Hepatocyte (in vitro differentiated cells): Measurements from ENCODE around the gene PACRG. TPM values are rescaled to one million over a fixed set of nuclear protein-coding genes. Genes with fewer than 3 reads are reported as not detected.

Experiments
- DNase-seq: peaks from one replicate; pipeline ENCODE4 v3.0.0-alpha.2; 2016; ENCODE audit warnings: low spot score
- H2AFZ ChIP-seq: fragments of 200-600 bp; sonication (generic); 2 replicates; pipeline ENCODE4 v1.6.0; 2016; ENCODE audit warnings: antibody characterized with exemption, mild to moderate bottlenecking
- H3K27ac ChIP-seq: fragments of 200-600 bp; sonication (generic); 2 replicates; pipeline ENCODE4 v1.5.1; 2016; ENCODE audit warnings: mild to moderate bottlenecking
- H3K27me3 ChIP-seq: fragments of 200-600 bp; sonication (generic); 2 replicates; pipeline ENCODE4 v1.6.1; 2016
- H3K36me3 ChIP-seq: fragments of 200-600 bp; sonication (generic); replicated peaks from 2 replicates; pipeline ENCODE4 v1.5.1; 2016; ENCODE audit warnings: low read depth; ENCODE audit not compliant: insufficient read depth
- H3K4me1 ChIP-seq: fragments of 200-600 bp; sonication (generic); 2 replicates; pipeline ENCODE4 v1.5.1; 2016; ENCODE audit warnings: mild to moderate bottlenecking, moderate library complexity; ENCODE audit not compliant: insufficient read depth
- H3K4me2 ChIP-seq: fragments of 200-600 bp; sonication (generic); 2 replicates; pipeline ENCODE4 v1.6.0; 2016
- H3K4me3 ChIP-seq: fragments of 200-600 bp; sonication (generic); 2 replicates; pipeline ENCODE4 v1.5.1; 2016; ENCODE audit warnings: mild to moderate bottlenecking
- H3K79me2 ChIP-seq: fragments of 200-600 bp; sonication (generic); 2 replicates; pipeline ENCODE4 v1.6.0; 2017; ENCODE audit warnings: mild to moderate bottlenecking
- H3K9me2 ChIP-seq: fragments of 200-600 bp; sonication (generic); replicated peaks from 2 replicates; pipeline ENCODE4 v1.6.0; 2017; ENCODE audit warnings: mild to moderate bottlenecking; ENCODE audit not compliant: insufficient read depth
- H3K9me3 ChIP-seq: fragments of 200-600 bp; sonication (generic); 2 replicates; pipeline ENCODE4 v1.5.1; 2016; ENCODE audit warnings: low read depth, mild to moderate bottlenecking
- H4K20me1 ChIP-seq: fragments of 200-600 bp; sonication (generic); 2 replicates; pipeline ENCODE4 v1.6.0; 2016; ENCODE audit warnings: mild to moderate bottlenecking; ENCODE audit not compliant: insufficient read depth, poor library complexity, severe bottlenecking
- CTCF ChIP-seq: fragments of 200-600 bp; sonication (generic); IDR thresholded peaks from 2 replicates; pipeline ENCODE4 v1.5.1; 2016; ENCODE audit warnings: antibody characterized with exemption, mild to moderate bottlenecking; ENCODE audit not compliant: poor library complexity
- EZH2 ChIP-seq: fragments of 200-600 bp; sonication (generic); IDR thresholded peaks from 2 replicates; pipeline ENCODE4 v1.6.1; 2016; ENCODE audit warnings: antibody characterized with exemption, mild to moderate bottlenecking, borderline replicate concordance
- EZH2phosphoT487 ChIP-seq: fragments of 200-600 bp; sonication (generic); IDR thresholded peaks from one replicate; pipeline ENCODE4 v1.6.1; 2018; ENCODE audit warnings: antibody characterized with exemption, mild to moderate bottlenecking, low read depth, moderate library complexity; ENCODE audit not compliant: unreplicated experiment, severe bottlenecking
- WGBS: methylation state at CpG from one replicate; pipeline ENCODE4 v1.1.6; 2016; ENCODE audit warnings: low lambda C conversion rate; ENCODE audit errors: missing lambda C conversion rate; 5-methylcytosine and 5-hydroxymethylcytosine counted together
- polyA plus RNA-seq: library from polyadenylated mRNA; unstranded; fragments of >200 nt; fragmentation: Nextera tagmentation; extraction: Ambion mirVana; gene quantifications from 2 replicates; pipeline ENCODE4 v1.2.1, GENCODE V29; 2016
- total RNA-seq: library from RNA; depleted of rRNA; stranded (reverse); fragments of >200 nt; gene quantifications from 2 replicates; pipeline ENCODE4 v1.2.3, GENCODE V29; 2014

The PACRG gene
- total and polyA plus RNA-seq, 2 experiments from 2014 or later: 0.91 to 2.6 TPM

GRCh38 chr6:163008626-163009025 lies 280.9 kb downstream of the PACRG start:
- Histone ChIP-seq H3K79me2 (no peaks in the 10 kb centered on the region), H2AFZ (no peak overlapping the region), H3K36me3 (no peaks in the 10 kb centered on the region), H3K4me1 (no peaks in the 10 kb centered on the region), H3K4me3 (no peak overlapping the region), H3K9me2 (no peaks in the 10 kb centered on the region), H3K4me2 (no peak overlapping the region), H4K20me1 (no peaks in the 10 kb centered on the region), H3K9me3 (no peaks in the 10 kb centered on the region), H3K27ac (no peak overlapping the region), H3K27me3 (no peaks in the 10 kb centered on the region)
- no peak for TF ChIP-seq EZH2
- TF ChIP-seq CTCF: no peak
- no peak for TF ChIP-seq EZH2phosphoT487
- WGBS: 69% methylated on average over 5 of the region's 5 CpGs
- no peak for DNase-seq

- Histone ChIP-seq H3K4me3 (no peak overlapping the region), H2AFZ (no peak overlapping the region), H4K20me1 (no peaks in the 10 kb centered on the region), H3K27me3 (no peaks in the 10 kb centered on the region), H3K79me2 (no peaks in the 10 kb centered on the region), H3K27ac (no peak overlapping the region), H3K4me2 (no peak overlapping the region), H3K36me3 (no peaks in the 10 kb centered on the region), H3K4me1 (no peaks in the 10 kb centered on the region), H3K9me3 (no peaks in the 10 kb centered on the region), H3K9me2 (no peaks in the 10 kb centered on the region)
- 68% methylated on average over 5 of the region's 5 CpGs for WGBS
- TF ChIP-seq EZH2 (no peak), EZH2phosphoT487 (no peak), CTCF (no peak)
- DNase-seq: no peak
Observed at GRCh38 chr6:163010145-163010544, 282.4 kb downstream of the PACRG start.

GRCh38 chr6:163014736-163015135 lies 287.0 kb downstream of the PACRG start:
- Histone ChIP-seq H3K9me3 (no peaks in the 10 kb centered on the region), H3K79me2 (no peaks in the 10 kb centered on the region), H3K4me2 (no peak overlapping the region), H3K9me2 (no peaks in the 10 kb centered on the region), H3K27me3 (no peaks in the 10 kb centered on the region), H3K4me3 (no peak overlapping the region), H4K20me1 (no peaks in the 10 kb centered on the region), H2AFZ (no peak overlapping the region), H3K4me1 (no peaks in the 10 kb centered on the region), H3K27ac (no peak overlapping the region), H3K36me3 (no peaks in the 10 kb centered on the region)
- 77% methylated on average over 1 of the region's 1 CpG for WGBS
- TF ChIP-seq EZH2phosphoT487: no peak
- no peak for DNase-seq

GRCh38 chr6:163017801-163018200 lies 290.0 kb downstream of the PACRG start:
- DNase-seq: no peak
- 94% methylated on average over 1 of the region's 1 CpG for WGBS
- Histone ChIP-seq H3K9me3 (no peaks in the 10 kb centered on the region), H3K4me1 (no peaks in the 10 kb centered on the region), H3K27ac (no peak overlapping the region), H3K9me2 (no peaks in the 10 kb centered on the region), H3K27me3 (no peaks in the 10 kb centered on the region), H2AFZ (no peak overlapping the region), H3K36me3 (no peaks in the 10 kb centered on the region), H3K4me3 (no peak overlapping the region), H4K20me1 (no peaks in the 10 kb centered on the region), H3K4me2 (no peak overlapping the region), H3K79me2 (no peaks in the 10 kb centered on the region)
- no peak for TF ChIP-seq EZH2phosphoT487
- no peak for TF ChIP-seq EZH2
- no peak for TF ChIP-seq CTCF
